ENCODE results near the gene ATRIP.

GRCh38 chr3:48446425-48447193, at the start of gene ATRIP:
- TF ChIP-seq CTCF (IDR thresholded peaks at IDR 0.05; ENCODE audit: low read length) (no peak), EZH2 (optimal IDR thresholded peaks at IDR 0.05; ENCODE audit: low read depth, low read length) (no peak)

Data from MM.1S (cell line).